ENCODE data around the gene TNFSF13. TPM values are rescaled to one million over a fixed set of nuclear protein-coding genes. Genes with fewer than 3 reads are reported as not detected.

The TNFSF13 gene
- total and polyA plus RNA-seq, 11 donors: 3.7 to 43.0 (median 6.5) TPM

GRCh38 chr17:7515911-7516610 is 42.5 kb upstream of the TNFSF13 start:
- no peak for TF ChIP-seq CTCF (IDR thresholded peaks at IDR 0.05)
- TF ChIP-seq POLR2A (IDR thresholded peaks at IDR 0.05): no peak
- no peaks in the 10 kb centered on the region for H3K9me3 ChIP-seq
- H3K36me3 ChIP-seq: peaks cover 3 to 39% (median 35%) of the 10 kb centered on the region in 9 donors
- ATAC-seq (peak in 1 of 4 donors; percentile 21), DNase-seq (no peak)
- H3K4me1 ChIP-seq: peaks cover 0 to 15% (median 0%) of the 10 kb centered on the region in 12 donors
- intact Hi-C loops (cut with DNase I): loop anchor here in 5 of 10 donors (2.0 to 10.0 kb wide), 4 partner anchors 41 to 161 kb away; partner anchors contain the start of genes TNFSF13 (in 3 of the 5), SENP3 (in 2 of the 5), KCTD11 (in 1 of the 5) and TMEM95 (in 1 of the 5)
- WGBS, 4 donors: 86 to 92% (median 87%) methylated on average over 13 of the region's 13 CpGs
- H3K27me3 ChIP-seq: no peaks in the 10 kb centered on the region
- H3K27ac ChIP-seq: no peak overlapping the region
- H3K4me3 ChIP-seq: no peak overlapping the region

- Histone ChIP-seq H3K27me3 (no peaks in the 10 kb centered on the region), H3K27ac (no peak overlapping the region), H3K4me3 (no peak overlapping the region), H3K36me3 (no peaks in the 10 kb centered on the region), H3K4me1 (no peaks in the 10 kb centered on the region), H3K9me3 (peaks cover 0 to 2% (median 0%) of the 10 kb centered on the region in 12 donors)
- WGBS, 4 donors: 25 to 51% (median 36%) methylated on average over 10 of the region's 10 CpGs
- intact Hi-C loops (cut with DNase I): loop anchor here in 1 of 10 donors (2.0 kb wide), 1 partner anchor 38 kb away; the partner anchor contains the start of gene SENP3
- DNase-seq: peak in 4 of 5 donors; percentile 31 to 43 (median 35)
- peak in 2 of 4 donors; percentile 33 to 36 for ATAC-seq
- TF ChIP-seq POLR2A (IDR thresholded peaks at IDR 0.05): no peak
- peak; percentile 29 to 62 (median 44) for TF ChIP-seq CTCF (IDR thresholded peaks at IDR 0.05)
Observed at GRCh38 chr17:7523033-7523432, 35.5 kb upstream of the TNFSF13 start.

GRCh38 chr17:7528842-7529241 is 29.7 kb upstream of the TNFSF13 start:
- H3K4me1 ChIP-seq: no peaks in the 10 kb centered on the region
- no peak overlapping the region for H3K4me3 ChIP-seq
- H3K27me3 ChIP-seq: no peaks in the 10 kb centered on the region
- TF ChIP-seq POLR2A (IDR thresholded peaks at IDR 0.05): no peak
- no peak for TF ChIP-seq CTCF (IDR thresholded peaks at IDR 0.05)
- H3K9me3 ChIP-seq: peaks cover 0 to 25% (median 12%) of the 10 kb centered on the region in 12 donors
- no peaks in the 10 kb centered on the region for H3K36me3 ChIP-seq
- DNase-seq (no peak), ATAC-seq (no peak)
- intact Hi-C loops (cut with DNase I): no loop called here
- no peak overlapping the region for H3K27ac ChIP-seq

- Histone ChIP-seq H3K36me3 (no peaks in the 10 kb centered on the region), H3K27me3 (no peaks in the 10 kb centered on the region), H3K4me1 (no peaks in the 10 kb centered on the region), H3K9me3 (peaks cover 0 to 25% (median 12%) of the 10 kb centered on the region in 12 donors), H3K4me3 (no peak overlapping the region), H3K27ac (no peak overlapping the region)
- WGBS, 4 donors: 88 to 94% (median 91%) methylated on average over 6 of the region's 6 CpGs
- intact Hi-C loops (cut with DNase I): no loop called here
- DNase-seq (no peak), ATAC-seq (no peak)
- TF ChIP-seq CTCF (IDR thresholded peaks at IDR 0.05): no peak
- TF ChIP-seq POLR2A (IDR thresholded peaks at IDR 0.05): no peak
Observed at GRCh38 chr17:7530023-7530900, 28.3 kb upstream of the TNFSF13 start.

All from heart left ventricle (tissue), 16 donors.